Mammary epithelial cell (primary cell): Measurements from ENCODE around the gene ATP2C1.

Experiments
- CTCF ChIP-seq, 2 donors: IDR thresholded peaks in 1 of 2; conservative IDR thresholded peaks in 1 of 2; 2 replicates each; pipeline ENCODE4 v1.5.1; 2011 to 2012; ENCODE audit warnings: inconsistent platforms in 2 of 2, low read length in 2 of 2, mild to moderate bottlenecking in 2 of 2, control low read depth in 1 of 2, low read depth in 1 of 2; ENCODE audit not compliant: insufficient read depth in 1 of 2; ENCODE audit errors: extremely low read depth in 1 of 2
- EZH2 ChIP-seq: IDR thresholded peaks from 2 replicates; pipeline ENCODE4 v1.6.1; 2012; ENCODE audit warnings: low read length, inconsistent platforms, borderline replicate concordance

DNA sequence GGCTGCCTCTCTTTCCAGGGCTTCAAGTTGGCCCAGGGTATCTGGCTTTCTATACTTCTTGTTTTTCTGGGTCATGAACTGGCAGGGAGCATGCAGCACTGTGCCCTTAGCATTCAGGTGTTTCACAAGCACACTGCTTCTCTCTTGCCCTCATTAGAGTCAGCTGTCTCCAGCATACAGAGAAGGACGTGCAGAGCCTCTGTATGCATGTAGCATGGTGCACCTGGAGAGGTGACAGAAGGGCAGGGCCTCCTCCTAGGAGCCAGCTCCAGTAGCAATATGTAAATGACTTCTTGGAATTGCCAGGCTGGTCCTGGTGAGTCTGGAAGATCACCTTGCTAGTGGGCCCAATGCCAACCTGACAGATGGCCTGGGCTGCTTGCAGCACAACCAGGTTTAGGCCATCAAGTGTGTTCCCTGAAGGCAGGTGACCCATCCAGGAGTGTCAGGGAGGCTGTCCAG is 44.8 kb upstream of the ATP2C1 start:
- TF ChIP-seq CTCF (conservative IDR thresholded peaks at IDR 0.05 in 1 of 2, IDR thresholded peaks at IDR 0.05 in 1 of 2; ENCODE audit: extremely low read depth in 1 of 2, insufficient read depth in 1 of 2, low read depth in 1 of 2, low read length in 2 of 2): no peak
- no peak for TF ChIP-seq EZH2
